GM18951 (cell line): Measurements from ENCODE around the gene BAHCC1.

Source experiments
- POLR2A ChIP-seq: IDR thresholded peaks from 4 replicates; pipeline ENCODE4 v1.6.1; 2011; ENCODE audit warnings: mild to moderate bottlenecking; ENCODE audit not compliant: insufficient read length, insufficient read depth; ENCODE audit errors: extremely low read depth
- in situ Hi-C: fragments of 300-500 bp; cut with MboI; formaldehyde crosslinking; loops from one replicate; pipeline ENCODE4 v1.12.0; 2022; ENCODE audit warnings: low sequenced_read_pairs, mixed read lengths, inconsistent platforms; ENCODE audit not compliant: unreplicated experiment

Gene BAHCC1

DNA sequence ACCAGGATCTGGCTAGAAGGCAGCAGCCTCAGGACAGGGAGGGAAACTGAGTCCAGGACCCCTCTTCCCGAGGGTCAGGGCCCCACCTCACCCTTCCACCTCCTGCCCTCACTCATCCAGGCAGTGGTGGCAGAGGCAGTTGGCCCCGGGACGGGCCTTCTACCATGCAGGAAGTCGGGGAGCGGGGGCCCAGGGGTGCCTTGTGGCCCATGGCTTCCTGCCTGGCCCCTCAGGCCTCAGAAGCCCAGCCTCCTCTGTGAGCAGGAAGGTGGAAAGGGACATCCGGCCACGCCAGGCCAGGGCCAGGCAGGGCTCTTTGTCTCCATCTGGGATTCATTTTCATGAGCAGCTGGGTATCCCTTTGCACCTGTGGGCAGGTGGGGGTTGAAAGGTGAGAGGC is 58.5 kb downstream of the BAHCC1 start:
- in situ Hi-C loops, result no loop called here
- TF ChIP-seq POLR2A, result no peak

DNA sequence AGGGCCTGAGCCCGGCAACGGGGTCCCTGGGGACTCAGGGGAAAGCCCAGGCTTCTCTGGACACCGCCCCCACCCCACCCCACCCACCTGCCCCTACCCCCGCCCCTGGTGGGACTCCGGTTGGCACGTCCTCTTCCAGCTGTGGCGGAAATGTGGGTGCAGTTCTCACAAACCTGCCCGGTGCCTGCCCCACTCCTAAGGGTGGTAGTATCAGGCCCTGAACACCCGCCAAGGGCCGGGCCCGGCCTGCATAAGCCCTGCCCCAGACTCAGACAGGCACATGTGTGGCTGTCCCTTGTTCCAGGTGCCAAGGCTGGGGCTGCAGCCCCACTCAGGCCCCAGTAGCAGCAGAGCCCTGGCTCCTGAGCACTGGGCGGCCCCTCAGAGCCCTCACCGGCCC is 59.2 kb downstream of the BAHCC1 start:
- no peak for TF ChIP-seq POLR2A
- in situ Hi-C loops, result no loop called here

DNA sequence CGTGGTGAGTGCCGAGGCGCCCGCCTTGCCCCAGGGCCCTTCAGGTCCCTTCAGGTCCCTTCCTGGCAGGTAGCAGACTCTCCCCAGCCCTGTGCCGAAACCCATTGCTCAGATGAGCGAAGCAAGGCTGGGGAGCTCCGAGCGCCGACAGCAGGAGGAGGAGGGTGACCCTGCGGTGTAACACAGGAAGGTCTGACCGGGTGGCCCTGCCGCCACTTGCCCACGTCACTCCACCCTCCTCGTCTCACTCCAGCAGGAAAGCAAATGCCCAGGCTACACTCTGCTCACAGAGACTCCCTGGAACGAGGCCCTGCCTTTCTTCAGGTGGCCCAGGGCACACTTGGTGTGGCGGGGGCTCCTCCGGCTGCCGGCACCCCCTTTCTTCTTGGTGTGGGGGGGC is 60.1 kb downstream of the BAHCC1 start:
- in situ Hi-C loops, result no loop called here
- no peak for TF ChIP-seq POLR2A

DNA sequence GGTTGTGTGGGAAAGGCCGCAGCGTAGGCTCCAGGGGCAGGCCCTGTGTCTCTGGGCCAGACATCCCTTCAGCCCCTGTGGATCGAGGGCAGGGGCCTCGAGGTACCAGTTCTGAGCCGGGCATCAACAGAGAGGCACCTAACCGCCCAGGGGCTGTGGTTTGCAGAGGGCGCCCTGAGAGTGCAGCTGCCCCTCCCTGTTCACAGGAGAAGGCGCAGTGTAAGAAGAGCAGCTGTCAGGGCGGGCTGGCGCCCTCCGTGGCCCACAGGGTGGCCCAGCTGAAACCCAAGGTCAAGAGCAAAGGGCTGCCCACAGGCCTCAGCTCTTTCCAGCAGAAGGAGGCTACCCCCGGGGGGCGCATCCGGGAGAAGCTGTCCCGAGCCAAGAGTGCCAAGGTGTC is 60.8 kb downstream of the BAHCC1 start:
- TF ChIP-seq POLR2A, result no peak
- in situ Hi-C loops, result no loop called here

DNA sequence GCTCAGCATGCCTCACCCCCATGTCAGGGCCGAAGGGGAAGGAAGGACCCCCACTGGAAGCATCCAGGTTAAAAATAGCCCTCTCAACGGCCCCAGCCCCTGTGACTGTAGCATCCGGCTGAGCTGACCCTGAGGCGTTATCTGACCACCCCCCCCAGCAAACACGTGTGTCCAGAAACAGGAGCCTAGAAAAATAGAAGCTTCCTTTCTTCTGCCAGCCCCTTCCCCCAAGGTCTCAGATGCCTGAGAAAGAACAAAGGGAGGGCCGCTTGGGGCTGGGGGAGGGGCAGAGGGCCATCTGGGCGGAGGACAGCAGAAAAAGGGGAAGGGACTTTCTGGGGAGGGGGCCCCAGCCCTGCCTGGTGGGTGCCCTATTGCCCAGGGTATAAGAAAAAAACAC is 61.5 kb downstream of the BAHCC1 start:
- TF ChIP-seq POLR2A, result no peak
- in situ Hi-C loops, result no loop called here

DNA sequence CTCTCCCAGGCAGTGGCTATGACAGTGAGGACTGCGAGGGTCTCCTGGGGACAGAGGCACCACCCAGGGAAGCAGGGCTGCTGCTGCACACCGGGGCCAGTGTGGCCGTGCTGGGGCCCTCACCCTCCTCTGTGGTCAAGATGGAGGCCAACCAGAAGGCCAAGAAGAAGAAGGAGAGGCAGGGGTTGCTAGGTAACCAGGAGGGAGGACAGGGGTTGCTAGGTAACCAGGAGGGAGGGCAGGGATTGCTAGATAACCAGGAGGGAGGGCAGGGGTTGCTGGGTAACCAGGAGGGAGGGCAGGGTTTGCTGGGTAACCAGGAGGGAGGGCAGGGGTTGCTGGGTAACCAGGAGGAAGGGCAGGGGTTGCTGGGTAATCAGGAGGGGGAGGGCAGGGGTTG is 62.1 kb downstream of the BAHCC1 start:
- no peak for TF ChIP-seq POLR2A
- in situ Hi-C loops, result no loop called here

DNA sequence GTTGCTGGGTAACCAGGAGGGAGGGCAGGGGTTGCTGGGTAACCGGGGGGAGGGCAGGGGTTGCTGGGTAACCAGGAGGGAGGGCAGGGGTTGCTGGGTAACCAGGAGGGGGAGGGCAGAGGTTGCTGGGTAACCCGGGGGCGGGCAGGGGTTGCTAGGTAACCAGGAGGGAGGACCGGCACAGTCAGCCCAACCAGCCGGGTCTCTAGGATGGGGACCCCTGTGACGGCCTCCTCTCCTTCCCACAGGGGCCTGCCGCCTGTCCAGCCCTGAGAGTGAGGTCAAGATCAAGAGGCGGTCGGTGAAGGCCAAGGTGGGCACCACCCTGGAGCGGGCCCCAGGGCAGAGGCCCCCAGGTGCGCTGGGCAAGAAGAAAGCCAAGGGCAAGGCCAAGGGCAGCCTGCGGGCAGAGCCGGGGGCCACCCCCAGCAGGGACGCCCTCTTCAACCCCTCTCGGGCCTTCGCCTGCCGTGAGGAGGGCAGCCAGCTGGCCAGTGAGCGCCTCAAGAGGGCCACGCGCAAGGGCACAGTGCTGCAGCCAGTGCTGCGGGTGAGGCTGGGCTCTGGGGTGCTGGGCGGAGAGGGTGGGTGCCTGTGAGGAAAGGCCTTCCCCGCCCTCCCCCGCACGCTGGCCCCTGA is 62.8 kb downstream of the BAHCC1 start:
- in situ Hi-C loops, result no loop called here

DNA sequence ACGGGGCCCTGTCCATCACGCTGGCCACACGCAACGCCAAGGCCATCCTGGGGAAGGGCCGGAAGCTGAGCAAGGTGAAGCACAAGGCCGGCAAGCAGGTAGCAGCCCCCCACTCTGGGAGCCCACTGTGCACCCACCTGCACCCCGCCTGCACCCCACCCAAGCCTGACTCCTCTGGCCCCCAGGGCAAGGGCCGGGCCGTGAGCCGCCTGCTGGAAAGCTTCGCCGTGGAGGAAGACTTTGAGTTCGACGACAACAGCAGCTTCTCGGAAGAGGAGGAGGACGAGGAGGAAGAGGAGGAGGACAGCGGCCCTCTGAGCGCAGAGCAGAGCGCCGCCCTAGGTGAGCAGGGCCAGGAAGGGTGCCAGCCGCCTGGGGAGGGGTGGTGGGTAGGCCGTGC is 63.4 kb downstream of the BAHCC1 start:
- no peak for TF ChIP-seq POLR2A
- in situ Hi-C loops, result no loop called here

More for the DNA sequence above, 62.8 kb downstream of the BAHCC1 start:
- no peak for TF ChIP-seq POLR2A

DNA sequence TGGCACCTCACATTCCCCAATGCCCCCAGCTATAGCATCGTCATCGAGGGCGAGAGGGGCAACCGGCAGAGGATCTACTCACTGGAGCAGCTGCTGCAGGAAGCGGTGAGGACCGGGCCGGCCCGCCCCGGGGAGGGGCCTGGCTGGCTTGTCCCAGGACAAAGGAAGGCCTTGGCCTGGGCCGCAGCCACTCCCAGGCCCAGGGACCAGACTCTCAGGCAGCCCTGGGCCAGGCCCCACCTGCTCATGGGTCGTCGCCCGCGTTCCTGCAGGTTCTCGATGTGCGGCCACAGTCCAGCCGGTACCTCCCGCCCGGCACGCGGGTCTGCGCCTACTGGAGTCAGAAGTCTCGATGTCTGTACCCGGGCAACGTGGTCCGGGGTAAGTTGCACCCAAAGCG is 64.0 kb downstream of the BAHCC1 start:
- in situ Hi-C loops, result no loop called here
- no peak for TF ChIP-seq POLR2A

DNA sequence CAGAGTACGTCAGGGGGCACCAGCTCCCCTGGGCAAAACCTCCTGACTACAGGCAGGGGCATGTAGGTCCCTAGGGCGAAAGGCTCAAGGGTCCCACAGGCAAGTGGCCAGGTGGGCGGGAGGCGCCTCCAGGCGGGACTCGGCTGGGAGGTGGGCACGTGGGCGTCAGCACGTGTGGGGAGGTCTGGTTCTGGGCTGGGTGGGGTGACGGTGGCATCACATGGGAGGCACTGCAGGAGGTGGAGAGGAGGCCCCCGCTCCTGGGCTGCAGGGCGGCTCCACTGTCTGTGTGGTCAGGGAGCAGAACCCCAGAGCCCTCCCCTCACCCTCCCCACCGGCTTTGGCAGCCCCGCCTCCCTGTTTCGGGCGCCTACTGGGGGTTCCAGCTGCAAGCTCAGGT is 64.6 kb downstream of the BAHCC1 start:
- in situ Hi-C loops, result no loop called here
- no peak for TF ChIP-seq POLR2A

DNA sequence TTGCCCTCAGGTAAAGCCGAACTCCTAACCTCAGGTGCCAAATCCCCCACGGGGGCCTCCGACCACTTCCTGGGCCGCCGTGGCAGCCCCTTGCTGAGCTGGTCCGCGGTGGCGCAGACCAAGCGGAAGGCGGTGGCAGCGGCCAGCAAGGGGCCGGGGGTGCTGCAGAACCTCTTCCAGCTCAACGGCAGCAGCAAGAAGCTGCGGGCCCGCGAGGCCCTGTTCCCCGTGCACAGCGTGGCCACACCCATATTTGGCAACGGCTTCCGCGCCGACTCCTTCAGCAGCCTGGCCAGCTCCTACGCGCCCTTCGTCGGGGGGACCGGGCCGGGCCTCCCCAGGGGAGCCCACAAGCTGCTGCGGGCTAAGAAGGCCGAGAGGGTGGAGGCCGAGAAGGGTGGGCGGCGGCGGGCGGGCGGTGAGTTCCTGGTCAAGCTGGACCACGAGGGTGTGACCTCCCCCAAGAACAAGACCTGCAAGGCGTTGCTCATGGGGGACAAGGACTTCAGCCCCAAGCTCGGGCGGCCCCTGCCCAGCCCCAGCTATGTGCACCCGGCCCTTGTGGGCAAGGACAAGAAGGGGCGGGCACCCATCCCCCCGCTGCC is 65.7 kb downstream of the BAHCC1 start:
- in situ Hi-C loops, result no loop called here
- no peak for TF ChIP-seq POLR2A

DNA sequence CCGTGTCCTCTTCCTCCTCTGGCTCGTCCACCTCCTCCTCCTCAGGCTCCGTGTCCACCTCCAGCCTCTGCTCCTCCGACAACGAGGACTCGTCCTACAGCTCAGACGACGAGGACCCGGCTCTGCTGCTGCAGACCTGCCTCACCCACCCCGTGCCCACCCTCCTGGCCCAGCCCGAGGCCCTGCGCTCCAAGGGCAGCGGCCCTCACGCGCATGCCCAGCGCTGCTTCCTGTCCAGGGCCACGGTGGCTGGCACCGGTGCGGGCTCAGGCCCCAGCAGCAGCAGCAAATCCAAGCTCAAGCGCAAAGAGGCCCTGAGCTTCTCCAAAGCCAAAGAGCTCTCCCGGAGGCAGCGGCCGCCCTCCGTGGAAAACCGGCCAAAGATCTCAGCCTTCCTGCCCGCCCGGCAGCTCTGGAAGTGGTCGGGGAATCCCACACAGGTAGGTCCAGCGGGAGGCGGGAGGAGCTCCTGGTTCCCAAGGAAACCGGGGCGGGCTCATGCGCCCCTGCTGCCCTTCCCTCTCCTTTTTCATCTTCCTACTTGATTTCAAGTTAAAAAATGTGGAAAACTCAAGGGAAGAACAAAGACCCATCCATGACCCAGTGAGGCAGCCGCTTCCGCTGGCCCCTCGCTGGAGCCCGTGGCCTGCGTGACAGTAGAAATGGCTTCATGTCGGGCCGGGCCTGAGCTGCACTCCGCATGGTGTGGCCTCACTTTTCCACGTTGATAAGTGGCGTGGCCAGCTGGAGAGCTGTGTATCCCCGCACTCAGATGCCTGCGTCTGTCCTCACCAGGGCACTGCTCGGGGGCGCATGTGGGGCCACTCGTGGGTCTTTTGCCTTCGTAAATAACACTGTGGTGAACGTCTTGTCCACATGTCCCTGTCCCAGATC is 66.6 kb downstream of the BAHCC1 start:
- no peak for TF ChIP-seq POLR2A
- in situ Hi-C loops, result no loop called here

DNA sequence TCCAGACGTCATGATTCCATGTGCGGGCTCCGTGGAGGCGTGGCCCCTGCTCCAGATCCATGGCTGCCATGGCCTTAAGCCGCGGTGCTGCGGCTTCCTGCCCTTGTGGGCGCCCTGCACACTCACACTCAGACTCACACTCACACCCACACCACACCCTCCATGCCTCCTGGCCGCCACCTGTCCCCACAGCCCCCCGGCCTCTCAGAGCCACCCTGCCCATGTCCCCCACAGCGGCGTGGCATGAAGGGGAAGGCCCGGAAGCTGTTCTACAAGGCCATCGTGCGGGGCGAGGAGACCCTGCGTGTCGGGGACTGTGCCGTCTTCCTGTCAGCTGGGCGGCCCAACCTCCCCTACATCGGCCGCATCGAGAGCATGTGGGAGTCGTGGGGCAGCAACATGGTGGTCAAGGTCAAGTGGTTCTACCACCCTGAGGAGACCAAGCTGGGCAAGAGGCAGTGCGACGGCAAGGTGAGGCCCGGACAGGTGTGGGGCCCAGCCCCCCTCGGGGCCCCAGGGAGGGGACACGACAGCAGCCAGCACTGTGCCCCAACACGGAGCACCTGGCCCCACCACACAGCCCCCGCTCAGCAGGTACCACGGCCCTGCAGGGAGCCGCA is 67.4 kb downstream of the BAHCC1 start:
- in situ Hi-C loops, result no loop called here
- TF ChIP-seq POLR2A, result no peak
